IMR-90 (cell line): Measurements from ENCODE around the gene FBXO4. TPM values are rescaled to one million over a fixed set of nuclear protein-coding genes. Genes with fewer than 3 reads are reported as not detected.

Source experiments
- ATAC-seq: fragments of 200-7000 bp; cut with Tn5 transposase; 2 replicates; pipeline ENCODE4 v1.9.1; 2020; ENCODE audit warnings: low read depth, mild to moderate bottlenecking, moderate library complexity
- BruUV-seq: library from RNA; stranded (reverse); fragments of 400-500 nt; replicated peaks from 2 replicates; lab custom pipeline; 2021; lab: Mats Ljungman, UMichigan
- CTCF ChIA-PET: fragments of 300-600 bp; formaldehyde crosslinking; extraction: SDS; loops from one replicate; lab custom pipeline; 2021; ENCODE audit warnings: antibody characterized with exemption; lab: Yijun Ruan, JAX
- POLR2A ChIA-PET: fragments of 300-600 bp; sonication (Branson Sonifier 250); formaldehyde crosslinking; loops from one replicate; lab custom pipeline; 2022; ENCODE audit warnings: antibody characterized with exemption; ENCODE audit not compliant: unreplicated experiment; lab: Charles Lee
- DNase-seq: peaks from one replicate; pipeline ENCODE4 v3.0.0; 2013
- H2AFZ ChIP-seq: replicated peaks from 2 replicates; pipeline ENCODE3; 2013; ENCODE audit warnings: low read length, mild to moderate bottlenecking; ENCODE audit not compliant: poor library complexity
- H2AK5ac ChIP-seq: 2 replicates; pipeline ENCODE4 v1.6.1; 2013; ENCODE audit warnings: low read depth, low read length, inconsistent platforms
- H2AK9ac ChIP-seq: replicated peaks from 2 replicates; pipeline ENCODE3; 2013; ENCODE audit warnings: mild to moderate bottlenecking, low read depth, low read length, moderate library complexity; ENCODE audit not compliant: poor library complexity
- H2BK120ac ChIP-seq: 2 replicates; pipeline ENCODE4 v1.6.1; 2013; ENCODE audit warnings: low read depth, low read length, inconsistent platforms
- H2BK15ac ChIP-seq: 3 replicates; pipeline ENCODE4 v1.6.1; 2013; ENCODE audit warnings: low read depth, low read length, inconsistent platforms
- H2BK20ac ChIP-seq: 2 replicates; pipeline ENCODE4 v1.6.1; 2013; ENCODE audit warnings: low read depth, mild to moderate bottlenecking, inconsistent platforms, low read length, moderate library complexity
- H2BK5ac ChIP-seq: 2 replicates; pipeline ENCODE4 v1.6.1; 2013; ENCODE audit warnings: mild to moderate bottlenecking, low read depth, low read length, inconsistent platforms; ENCODE audit not compliant: poor library complexity, severe bottlenecking
- H3K14ac ChIP-seq: replicated peaks from 2 replicates; pipeline ENCODE4 v1.6.1; 2013; ENCODE audit warnings: low read depth, low read length, inconsistent platforms
- H3K18ac ChIP-seq: 2 replicates; pipeline ENCODE4 v1.6.1; 2013; ENCODE audit warnings: low read depth, low read length, control low read depth
- H3K23ac ChIP-seq: 2 replicates; pipeline ENCODE4 v1.6.1; 2013; ENCODE audit warnings: low read depth, low read length, inconsistent platforms
- H3K27ac ChIP-seq: 2 replicates; pipeline ENCODE4 v1.5.1; 2013; ENCODE audit warnings: mild to moderate bottlenecking, control low read depth, low read length; ENCODE audit not compliant: insufficient read depth
- H3K27me3 ChIP-seq: 2 replicates; pipeline ENCODE4 v1.6.1; 2013; ENCODE audit warnings: low read length; ENCODE audit not compliant: control insufficient read depth, insufficient read depth
- H3K36me3 ChIP-seq: 2 replicates; pipeline ENCODE4 v1.6.1; 2013; ENCODE audit warnings: low read length, mixed read lengths; ENCODE audit not compliant: control insufficient read depth, insufficient read depth
- H3K4ac ChIP-seq: 2 replicates; pipeline ENCODE4 v1.6.1; 2013; ENCODE audit warnings: low read depth, low read length, inconsistent platforms
- H3K4me1 ChIP-seq: 2 replicates; pipeline ENCODE4 v1.6.1; 2013; ENCODE audit warnings: low read length, mixed read lengths; ENCODE audit not compliant: control insufficient read depth, insufficient read depth
- H3K4me2 ChIP-seq: 2 replicates; pipeline ENCODE4 v1.6.1; 2013; ENCODE audit warnings: low read depth, mild to moderate bottlenecking, control low read depth, low read length, moderate library complexity
- H3K4me3 ChIP-seq: 2 replicates; pipeline ENCODE4 v1.5.1; 2013; ENCODE audit warnings: low read depth, mild to moderate bottlenecking, control low read depth, low read length, moderate library complexity; ENCODE audit not compliant: insufficient read depth
- H3K56ac ChIP-seq: 2 replicates; pipeline ENCODE4 v1.6.1; 2013; ENCODE audit warnings: low read length, inconsistent platforms; ENCODE audit not compliant: insufficient read depth; ENCODE audit errors: extremely low read depth
- H3K79me1 ChIP-seq, 2 experiments: 2 replicates each; pipeline ENCODE4 v1.6.1; 2013; ENCODE audit warnings: low read length in 2 of 2, inconsistent platforms in 1 of 2, low read depth in 1 of 2
- H3K9ac ChIP-seq: 2 replicates; pipeline ENCODE4 v1.6.1; 2013; ENCODE audit warnings: low read depth, low read length, control low read depth
- H3K9me1 ChIP-seq: 2 replicates; pipeline ENCODE4 v1.6.1; 2013; ENCODE audit warnings: low read length, inconsistent platforms; ENCODE audit not compliant: insufficient read depth
- H3K9me3 ChIP-seq: 2 replicates; pipeline ENCODE4 v1.6.1; 2013; ENCODE audit warnings: low read length; ENCODE audit not compliant: control insufficient read depth, insufficient read depth
- H4K20me1 ChIP-seq: 2 replicates; pipeline ENCODE4 v1.6.1; 2013; ENCODE audit warnings: low read length, inconsistent platforms; ENCODE audit not compliant: insufficient read depth
- H4K5ac ChIP-seq: 2 replicates; pipeline ENCODE4 v1.6.1; 2013; ENCODE audit warnings: mild to moderate bottlenecking, low read depth, low read length, control low read depth
- H4K8ac ChIP-seq, 2 experiments: 2 replicates each; pipeline ENCODE4 v1.6.1; 2013; ENCODE audit warnings: low read depth in 2 of 2, low read length in 2 of 2, control low read depth in 1 of 2, inconsistent platforms in 1 of 2
- H4K91ac ChIP-seq: 2 replicates; pipeline ENCODE4 v1.6.1; 2013; ENCODE audit warnings: low read depth, low read length, inconsistent platforms; ENCODE audit not compliant: insufficient read depth
- CEBPB ChIP-seq: IDR thresholded peaks from 2 replicates; pipeline ENCODE4 v1.6.1; 2012; ENCODE audit warnings: low read depth, low read length, improper control_type of control experiment
- CHD1 ChIP-seq: IDR thresholded peaks from 2 replicates; pipeline ENCODE4 v1.6.1; 2012; ENCODE audit warnings: low read depth, low read length, improper control_type of control experiment
- ELK1 ChIP-seq: fragments of 150-350 bp; IDR thresholded peaks from 2 replicates; pipeline ENCODE4 v1.6.1; 2016; ENCODE audit warnings: low read depth, mild to moderate bottlenecking, low read length, moderate library complexity, borderline replicate concordance
- FOS ChIP-seq: fragments of 150-350 bp; IDR thresholded peaks from 2 replicates; pipeline ENCODE4 v1.6.1; 2016; ENCODE audit warnings: low read depth, low read length
- MAFK ChIP-seq: IDR thresholded peaks from 2 replicates; pipeline ENCODE4 v1.6.1; 2012; ENCODE audit warnings: low read depth, low read length, improper control_type of control experiment
- MAZ ChIP-seq: IDR thresholded peaks from 2 replicates; pipeline ENCODE4 v1.6.1; 2012; ENCODE audit warnings: low read depth, mild to moderate bottlenecking, low read length, improper control_type of control experiment, moderate library complexity, borderline replicate concordance
- MXI1 ChIP-seq: IDR thresholded peaks from 2 replicates; pipeline ENCODE4 v1.6.1; 2012; ENCODE audit warnings: low read depth, mild to moderate bottlenecking, low read length, moderate library complexity, borderline replicate concordance
- NFE2L2 ChIP-seq: fragments of 150-350 bp; IDR thresholded peaks from 2 replicates; pipeline ENCODE4 v1.6.1; 2016; ENCODE audit warnings: low read depth, mild to moderate bottlenecking, low read length
- POLR2A ChIP-seq: IDR thresholded peaks from 2 replicates; pipeline ENCODE4 v1.6.1; 2012; ENCODE audit warnings: mild to moderate bottlenecking, low read depth, low read length
- RFX5 ChIP-seq: IDR thresholded peaks from 2 replicates; pipeline ENCODE4 v1.8.0; 2012; ENCODE audit warnings: low read depth, mild to moderate bottlenecking, low read length, moderate library complexity
- SMC3 ChIP-seq: fragments of 150-350 bp; IDR thresholded peaks from 2 replicates; pipeline ENCODE4 v1.6.1; 2016; ENCODE audit warnings: low read depth, mild to moderate bottlenecking, antibody characterized with exemption, low read length, moderate library complexity
- USF2 ChIP-seq: fragments of 150-350 bp; IDR thresholded peaks from 2 replicates; pipeline ENCODE4 v1.6.1; 2017; ENCODE audit warnings: mild to moderate bottlenecking, antibody characterized with exemption, low read length, low read depth
- WGBS, 2 experiments: methylation state at CpG; one replicate each; pipeline versions ENCODE4 v1.1.5 to v1.1.7; 2013; ENCODE audit warnings: missing lambda C conversion rate in 2 of 2; ENCODE audit not compliant: insufficient read length in 1 of 2; ENCODE audit errors: extremely low coverage in 2 of 2; 5-methylcytosine and 5-hydroxymethylcytosine counted together
- dilution Hi-C: fragments of 300-500 bp; cut with HindIII; formaldehyde crosslinking; loops from one replicate; pipeline ENCODE4 v1.14.3; 2018; ENCODE audit warnings: low sequenced_read_pairs; ENCODE audit not compliant: unreplicated experiment
- in situ Hi-C: fragments of 300-500 bp; cut with MboI; formaldehyde crosslinking; loops from 3 replicates; pipeline ENCODE4 v1.14.3; 2019; ENCODE audit warnings: low sequenced_read_pairs, inconsistent platforms, mixed read lengths
- intact Hi-C: fragments of 100-400 bp; cut with micrococcal nuclease; formaldehyde crosslinking; loops from 2 replicates; pipeline ENCODE4 v1.10.0; 2022
- polyA plus RNA-seq, 3 experiments: library from polyadenylated mRNA; depleted of rRNA; stranded (reverse); fragments of >200 nt; gene quantifications; 2 replicates each; pipeline ENCODE4 v1.2.3, GENCODE V29; 2012; ENCODE audit warnings: low replicate concordance in 1 of 3
- total RNA-seq: library from RNA; depleted of rRNA; stranded (reverse); fragments of >200 nt; gene quantifications from 2 replicates; pipeline ENCODE4 v1.2.3, GENCODE V29; 2012

Gene FBXO4
- total and polyA plus RNA-seq, 2 of the 4 experiments (the other 2 are of a cell fraction), result 3.5 to 4.1 TPM

- no peak for TF ChIP-seq USF2
- no peak for TF ChIP-seq CHD1
- no peak for TF ChIP-seq MAFK
Measured at GRCh38 chr5:41924872-41925554, at the start of gene FBXO4 (continued).

GRCh38 chr5:41876678-41877077, 48.4 kb upstream of the FBXO4 start:
- H4K20me1 ChIP-seq, result no peaks in the 10 kb centered on the region
- no peak overlapping the region for H2BK15ac ChIP-seq
- no peak overlapping the region for H2BK120ac ChIP-seq
- no peak overlapping the region for H2AFZ ChIP-seq
- H3K23ac ChIP-seq, result no peak overlapping the region
- no peak overlapping the region for H2BK20ac ChIP-seq
- H4K91ac ChIP-seq, result no peak overlapping the region
- no peak overlapping the region for H3K14ac ChIP-seq
- ATAC-seq (no peak), DNase-seq (no peak)
- in situ Hi-C loops (no loop called here), dilution Hi-C loops (no loop called here), intact Hi-C loops (no loop called here)
- H2BK5ac ChIP-seq, result no peak overlapping the region
- H2AK5ac ChIP-seq, result no peak overlapping the region
- no peaks in the 10 kb centered on the region for H3K79me1 ChIP-seq
- CTCF ChIA-PET, result interaction anchor here (0.7 kb wide), 1 partner anchor 11 kb away, joined by 3 read pairs; no protein-coding TSS in a partner anchor
- H3K9me3 ChIP-seq, result no peaks in the 10 kb centered on the region
- H3K4me1 ChIP-seq, result no peaks in the 10 kb centered on the region
- no peak overlapping the region for H3K4me2 ChIP-seq
- H4K8ac ChIP-seq, result no peak overlapping the region
- H3K4me3 ChIP-seq, result no peak overlapping the region
- no peak overlapping the region for H3K56ac ChIP-seq
- no peak overlapping the region for H4K5ac ChIP-seq
- H3K27ac ChIP-seq, result no peak overlapping the region
- no peak overlapping the region for H3K9ac ChIP-seq
- WGBS, 2 experiments, result 40% methylated on average over 1 of the region's 2 CpGs; no CpG with 5 or more reads in 1 of the 2 experiments
- H3K4ac ChIP-seq, result no peak overlapping the region
- H3K27me3 ChIP-seq, result peaks cover 1% of the 10 kb centered on the region
- POLR2A ChIA-PET, result no interaction called here
- no peaks in the 10 kb centered on the region for H3K36me3 ChIP-seq
- no TSS peak for BruUV-seq
- H3K9me1 ChIP-seq, result no peaks in the 10 kb centered on the region
- no peak overlapping the region for H2AK9ac ChIP-seq
- no peak overlapping the region for H3K18ac ChIP-seq
- TF ChIP-seq MAZ (no peak), USF2 (no peak), MAFK (no peak), NFE2L2 (no peak), CEBPB (no peak), SMC3 (no peak), FOS (no peak), MXI1 (no peak), ELK1 (no peak), CHD1 (no peak), POLR2A (no peak), RFX5 (no peak)
